GM11168 (cell line): ENCODE measurements around the gene OR2A25.

Experiments used
- in situ Hi-C: fragments of 300-500 bp; cut with MboI; formaldehyde crosslinking; loops from one replicate; pipeline ENCODE4 v1.12.0; 2022; ENCODE audit warnings: low sequenced_read_pairs; ENCODE audit not compliant: unreplicated experiment

The OR2A25 gene

GRCh38 chr7:144063710-144064109 is 5.9 kb upstream of the OR2A25 start:
- in situ Hi-C loops = no loop called here

- in situ Hi-C loops = no loop called here
Observed at GRCh38 chr7:144069953-144070352, 342 bp downstream of the OR2A25 start.

GRCh38 chr7:144074374-144074773 is 4.8 kb downstream of the OR2A25 start:
- in situ Hi-C loops = no loop called here

DNA sequence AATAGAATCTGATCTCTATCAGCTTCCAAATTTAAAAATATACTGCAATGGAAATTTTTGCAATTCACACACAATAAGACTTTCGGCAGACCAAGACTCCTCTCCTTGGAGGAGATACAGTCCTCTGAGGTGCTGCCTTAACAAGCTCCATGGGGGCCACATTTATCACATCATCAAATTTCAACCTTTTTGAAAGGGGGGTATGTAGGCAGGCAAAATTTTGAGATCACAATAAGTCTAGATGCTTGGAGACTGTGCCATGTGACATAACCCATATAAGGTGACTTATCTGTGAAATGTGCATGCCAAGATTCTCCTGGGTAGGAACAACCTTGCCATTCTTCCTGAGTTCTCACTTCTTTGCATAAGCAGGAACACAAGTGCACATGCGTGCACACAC is 16.4 kb downstream of the OR2A25 start, which contains the start of gene OR2A12:
Gene OR2A12, plus strand, starts transcription at position 301 of the 400 bp plus-strand sequence. CDS start 8,830 bp downstream, outside the sequence.
- in situ Hi-C loops = no loop called here

GRCh38 chr7:144086730-144087129 is 17.1 kb downstream of the OR2A25 start:
- in situ Hi-C loops = no loop called here

- in situ Hi-C loops = no loop called here
Observed at GRCh38 chr7:144087230-144087629, 17.6 kb downstream of the OR2A25 start.

DNA sequence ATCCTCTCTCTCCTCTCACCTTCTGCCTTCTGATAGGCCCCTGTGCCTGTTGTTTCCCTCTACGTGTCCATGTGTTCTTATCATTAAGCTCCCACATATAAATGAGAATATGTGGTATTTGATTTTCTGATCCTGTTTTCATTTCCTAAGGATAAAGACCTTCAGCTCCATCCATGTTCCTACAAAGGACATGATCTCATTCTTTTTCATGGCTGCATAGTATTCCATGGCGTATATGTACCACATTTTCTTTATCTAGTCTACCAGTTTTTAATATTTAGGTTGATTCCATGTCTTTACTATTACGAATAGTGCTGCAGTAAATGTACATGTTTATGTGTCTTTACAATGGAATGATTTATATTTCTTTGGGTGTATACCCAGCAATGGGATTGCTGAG is 21.1 kb downstream of the OR2A25 start:
- in situ Hi-C loops = no loop called here

DNA sequence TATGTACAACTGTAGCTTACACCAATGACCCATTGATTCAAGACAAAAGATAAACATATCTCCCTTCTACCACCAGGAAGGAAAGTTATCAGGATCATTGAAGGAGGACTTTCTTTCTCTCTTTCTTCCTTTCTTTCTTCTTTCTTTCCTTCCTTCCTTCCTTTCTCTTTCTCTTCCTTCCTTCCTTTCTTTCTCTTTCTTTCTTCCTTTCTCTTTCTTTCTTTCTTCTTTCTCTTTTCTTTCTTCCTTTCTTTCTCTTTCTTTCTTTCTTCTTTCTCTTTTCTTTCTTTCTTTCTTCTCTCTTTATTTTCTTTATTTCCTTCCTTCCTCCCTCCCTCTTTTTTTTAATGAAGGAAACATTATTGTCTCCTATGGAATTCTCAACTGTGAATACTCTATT is 29.2 kb downstream of the OR2A25 start:
- in situ Hi-C loops = no loop called here

GRCh38 chr7:144100607-144101006 is 31.0 kb downstream of the OR2A25 start:
- in situ Hi-C loops = no loop called here

GRCh38 chr7:144102041-144102440 is 32.4 kb downstream of the OR2A25 start:
- in situ Hi-C loops = no loop called here

DNA sequence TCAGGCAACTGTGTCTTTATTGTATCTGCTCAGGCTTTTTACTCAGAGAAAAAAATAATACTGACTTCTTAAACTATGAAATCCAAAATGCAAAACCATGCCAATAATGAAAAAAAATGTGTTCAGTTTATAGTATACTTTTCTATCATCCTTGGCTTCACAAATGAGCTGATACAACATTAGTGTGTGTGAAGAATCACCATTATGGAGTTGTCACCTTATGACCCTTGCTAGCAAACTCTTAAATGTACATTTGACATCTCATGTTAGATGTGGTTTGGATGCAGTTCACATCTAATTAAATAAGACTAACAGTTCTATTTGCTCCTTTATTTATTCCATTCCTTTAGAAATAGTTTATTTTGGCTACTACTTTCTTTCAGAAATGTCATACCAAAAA is 35.6 kb downstream of the OR2A25 start:
- in situ Hi-C loops = no loop called here

DNA sequence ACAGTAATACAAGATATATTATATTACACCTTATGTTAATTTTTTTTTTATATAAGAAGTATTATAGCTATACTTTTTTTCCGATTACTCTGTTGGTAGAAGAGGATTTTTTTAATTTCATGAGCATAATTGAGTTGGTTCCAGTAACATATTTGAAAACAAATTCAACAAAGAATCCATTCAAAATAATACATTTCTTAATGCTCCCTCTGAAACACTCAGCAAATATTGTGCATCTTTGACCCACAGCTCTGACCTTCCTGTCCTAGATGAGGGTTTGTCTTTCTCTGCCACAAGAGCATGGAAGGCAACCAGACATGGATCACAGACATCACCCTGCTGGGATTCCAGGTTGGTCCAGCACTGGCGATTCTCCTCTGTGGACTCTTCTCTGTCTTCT is 39.7 kb downstream of the OR2A25 start, which contains the start of gene OR2A2:
Gene OR2A2, plus strand, starts transcription at position 301 of the 400 bp plus-strand sequence. Its CDS starts 0 bp downstream, at position 301.
- in situ Hi-C loops = no loop called here

GRCh38 chr7:144110272-144110671 is 40.7 kb downstream of the OR2A25 start:
- in situ Hi-C loops = no loop called here

DNA sequence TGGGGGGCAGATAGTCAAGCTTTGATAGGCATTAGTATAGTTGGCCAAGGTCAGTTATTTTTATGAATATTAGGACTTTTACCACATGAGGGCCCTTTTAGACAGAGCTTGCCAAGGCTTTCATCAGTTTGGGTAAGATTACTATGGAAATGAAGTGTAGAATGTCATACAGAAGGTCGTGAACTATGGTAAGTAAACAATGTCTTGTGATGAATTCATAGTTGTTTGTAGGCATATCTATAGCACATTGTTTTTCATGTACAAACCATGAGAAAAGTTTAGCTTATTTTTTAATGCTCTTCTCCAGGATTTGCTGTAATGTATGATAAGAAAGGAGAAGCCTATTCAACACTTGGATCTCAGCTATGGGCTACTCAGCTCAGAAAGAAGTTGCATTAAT is 44.0 kb downstream of the OR2A25 start:
- in situ Hi-C loops = no loop called here

DNA sequence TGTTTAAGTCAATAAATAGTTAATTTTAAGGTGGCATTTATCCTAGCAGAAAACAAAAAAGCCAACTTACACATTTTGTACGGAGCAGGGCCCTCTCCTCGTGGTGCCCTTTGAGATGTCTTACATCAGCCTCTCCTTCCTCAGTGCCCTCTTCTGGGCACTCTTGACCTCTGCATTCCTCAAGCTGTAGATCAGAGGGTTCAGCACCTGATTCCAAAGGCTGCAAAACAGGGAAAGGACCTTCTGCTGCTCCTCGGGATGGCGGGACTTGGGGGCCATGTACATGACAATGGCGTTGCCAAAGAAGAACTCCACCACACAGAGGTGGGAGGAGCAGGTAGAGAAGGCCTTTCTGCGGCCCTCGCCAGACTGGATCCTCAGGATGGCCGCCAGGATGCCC is 48.7 kb downstream of the OR2A25 start:
- in situ Hi-C loops = no loop called here

DNA sequence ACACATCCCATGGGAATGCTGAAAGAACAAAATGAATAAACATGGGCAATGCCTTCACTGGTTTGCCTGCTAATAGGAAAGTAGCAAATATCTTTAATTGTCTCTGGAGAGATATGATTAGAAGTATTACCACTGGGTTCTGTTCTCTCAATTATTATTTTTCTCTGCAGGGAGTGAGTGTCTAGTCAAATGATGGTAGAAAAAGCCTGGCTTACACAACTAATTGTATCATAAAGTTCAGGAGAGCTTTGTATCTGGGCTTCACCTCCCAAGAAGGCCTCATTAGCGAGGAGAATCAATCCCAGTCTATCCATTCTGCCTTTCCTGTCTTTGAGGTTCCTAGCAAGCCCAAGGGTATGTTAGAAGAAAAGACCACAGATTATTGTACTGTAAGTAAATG is 53.3 kb downstream of the OR2A25 start, which contains the start of gene OR2A14:
Gene OR2A14, plus strand, starts transcription at position 301 of the 400 bp plus-strand sequence. CDS start 5,937 bp downstream, outside the sequence.
- in situ Hi-C loops = no loop called here
